H1 (cell line): ENCODE measurements around the gene ZFAND6. TPM values are rescaled to one million over a fixed set of nuclear protein-coding genes. Genes with fewer than 3 reads are reported as not detected.

ENCODE experiments used
- CTCF ChIA-PET: fragments of 300-600 bp; sonication (Branson Sonifier 250); formaldehyde crosslinking; loops from one replicate; lab custom pipeline; 2021; ENCODE audit not compliant: partially characterized antibody; lab: Charles Lee
- POLR2A ChIA-PET: fragments of 300-600 bp; sonication (Branson Sonifier 250); formaldehyde crosslinking; loops from one replicate; lab custom pipeline; 2021; ENCODE audit warnings: inconsistent platforms; ENCODE audit not compliant: partially characterized antibody; lab: Charles Lee
- DNase-seq, 2 experiments: peaks; one replicate each; pipeline versions ENCODE4 v3.0.0 to v3.0.0-alpha.2; 2010 to 2022; ENCODE audit warnings: low spot score in 2 of 2, low read depth in 1 of 2, mixed read lengths in 1 of 2
- FAIRE-seq: peaks from 2 replicates; lab custom pipeline; 2011; peaks lifted over from hg19 to GRCh38; lab: Jason Lieb, UNC
- H2AFZ ChIP-seq: 2 replicates; pipeline ENCODE4 v1.8.1; 2012; ENCODE audit warnings: low read length, inconsistent platforms
- H2AK5ac ChIP-seq: 2 replicates; pipeline ENCODE4 v1.6.1; 2013; ENCODE audit warnings: low read depth, low read length
- H2BK120ac ChIP-seq: replicated peaks from 2 replicates; pipeline ENCODE3; 2013; ENCODE audit warnings: low read depth, low read length, inconsistent platforms
- H2BK12ac ChIP-seq: 2 replicates; pipeline ENCODE4 v1.6.1; 2013; ENCODE audit warnings: low read depth, low read length
- H2BK15ac ChIP-seq: 2 replicates; pipeline ENCODE4 v1.6.1; 2013; ENCODE audit warnings: low read length
- H2BK20ac ChIP-seq: 2 replicates; pipeline ENCODE4 v1.6.1; 2013; ENCODE audit warnings: low read length
- H2BK5ac ChIP-seq: 2 replicates; pipeline ENCODE4 v1.6.1; 2013; ENCODE audit warnings: low read depth, low read length
- H3K14ac ChIP-seq: 2 replicates; pipeline ENCODE4 v1.6.1; 2013; ENCODE audit warnings: inconsistent platforms; ENCODE audit not compliant: insufficient read length
- H3K18ac ChIP-seq: 2 replicates; pipeline ENCODE4 v1.6.1; 2013; ENCODE audit warnings: low read length; ENCODE audit errors: extremely low read depth
- H3K23ac ChIP-seq: 2 replicates; pipeline ENCODE4 v1.6.1; 2013; ENCODE audit warnings: inconsistent platforms; ENCODE audit not compliant: insufficient read length
- H3K23me2 ChIP-seq: 2 replicates; pipeline ENCODE4 v1.6.1; 2013; ENCODE audit warnings: low read depth, low read length
- H3K27ac ChIP-seq: 2 replicates; pipeline ENCODE4 v1.6.1; 2011; ENCODE audit warnings: low read depth, low read length, inconsistent platforms
- H3K27me3 ChIP-seq, 4 experiments: replicated peaks in 1 of 4; 1 replicate in 1 of 4; 2 replicates in 3 of 4; pipeline versions ENCODE4 v1.6.1 to v1.8.1; 2011 to 2013; ENCODE audit warnings: low read length in 3 of 4, mild to moderate bottlenecking in 3 of 4, inconsistent platforms in 2 of 4, mixed read lengths in 2 of 4, moderate library complexity in 1 of 4; ENCODE audit not compliant: control insufficient read depth in 3 of 4, insufficient read depth in 3 of 4; ENCODE audit errors: extremely low read depth in 1 of 4
- H3K36me3 ChIP-seq, 4 experiments: 2 replicates each; pipeline versions ENCODE4 v1.6.1 to v1.8.1; 2011 to 2013; ENCODE audit warnings: mild to moderate bottlenecking in 4 of 4, low read length in 3 of 4, moderate library complexity in 2 of 4, control low read depth in 1 of 4, inconsistent platforms in 1 of 4; ENCODE audit not compliant: insufficient read depth in 4 of 4, control insufficient read depth in 2 of 4
- H3K4ac ChIP-seq: replicated peaks from 2 replicates; pipeline ENCODE3; 2013; ENCODE audit warnings: low read length, low read depth, mixed read lengths, inconsistent platforms; ENCODE audit not compliant: insufficient read length
- H3K4me1 ChIP-seq, 4 experiments: replicated peaks in 1 of 4; 1 replicate in 1 of 4; 2 replicates in 3 of 4; pipeline versions ENCODE4 v1.6.1 to v1.8.1; 2011 to 2013; ENCODE audit warnings: low read length in 3 of 4, inconsistent platforms in 2 of 4, mixed read lengths in 1 of 4; ENCODE audit not compliant: insufficient read depth in 4 of 4, control insufficient read depth in 3 of 4
- H3K4me2 ChIP-seq, 2 experiments: 2 replicates each; pipeline versions ENCODE4 v1.6.1 to v1.8.1; 2011 to 2013; ENCODE audit warnings: low read depth in 2 of 2, low read length in 2 of 2, control low read depth in 1 of 2, inconsistent platforms in 1 of 2, mild to moderate bottlenecking in 1 of 2; ENCODE audit not compliant: insufficient read depth in 1 of 2
- H3K4me3 ChIP-seq, 4 experiments: fragments of 200-600, 300-600 bp in 1 of 4; sonication (generic), shearing (Covaris generic), sonication (Bioruptor Twin) in 1 of 4; 2 replicates each; pipeline versions ENCODE4 v1.5.1 to v1.8.1; 2011 to 2016; ENCODE audit warnings: low read length in 4 of 4, low read depth in 3 of 4, control low read depth in 2 of 4, inconsistent platforms in 2 of 4, mild to moderate bottlenecking in 2 of 4, mixed read lengths in 1 of 4, moderate library complexity in 1 of 4; ENCODE audit not compliant: insufficient read depth in 2 of 4; ENCODE audit errors: extremely low read depth in 1 of 4
- H3K56ac ChIP-seq: replicated peaks from 2 replicates; pipeline ENCODE3; 2013; ENCODE audit warnings: low read depth, mild to moderate bottlenecking, mixed read lengths, low read length, inconsistent platforms; ENCODE audit not compliant: insufficient read length
- H3K79me1 ChIP-seq: 2 replicates; pipeline ENCODE4 v1.6.1; 2013; ENCODE audit warnings: low read depth, low read length, control low read depth
- H3K79me2 ChIP-seq, 2 experiments: 2 replicates each; pipeline versions ENCODE4 v1.6.1 to v1.8.1; 2012 to 2013; ENCODE audit warnings: low read length in 2 of 2, mild to moderate bottlenecking in 2 of 2, inconsistent platforms in 1 of 2; ENCODE audit not compliant: insufficient read depth in 2 of 2, control insufficient read depth in 1 of 2
- H3K9ac ChIP-seq, 4 experiments: replicated peaks in 1 of 4; 1 replicate in 1 of 4; 2 replicates in 3 of 4; pipeline versions ENCODE4 v1.6.1 to v1.8.1; 2011 to 2013; ENCODE audit warnings: low read depth in 3 of 4, low read length in 3 of 4, control low read depth in 2 of 4, mild to moderate bottlenecking in 2 of 4, moderate library complexity in 2 of 4, inconsistent platforms in 1 of 4; ENCODE audit errors: extremely low read depth in 1 of 4
- H3K9me3 ChIP-seq, 2 experiments: 2 replicates each; pipeline versions ENCODE4 v1.6.1 to v1.8.1; 2012 to 2013; ENCODE audit warnings: mild to moderate bottlenecking in 2 of 2, moderate library complexity in 2 of 2, control low read depth in 1 of 2, inconsistent platforms in 1 of 2, low read depth in 1 of 2, low read length in 1 of 2, mixed read lengths in 1 of 2; ENCODE audit not compliant: insufficient read depth in 2 of 2
- H4K20me1 ChIP-seq, 2 experiments: replicated peaks in 1 of 2; 2 replicates each; pipeline versions ENCODE3 to v1.8.1; 2011 to 2013; ENCODE audit warnings: inconsistent platforms in 2 of 2, low read length in 2 of 2, mild to moderate bottlenecking in 1 of 2; ENCODE audit not compliant: insufficient read depth in 2 of 2, control insufficient read depth in 1 of 2
- H4K5ac ChIP-seq: 2 replicates; pipeline ENCODE4 v1.6.1; 2013; ENCODE audit warnings: low read length, low read depth, mixed read lengths, inconsistent platforms; ENCODE audit not compliant: insufficient read length
- H4K8ac ChIP-seq: 2 replicates; pipeline ENCODE4 v1.8.0; 2013; ENCODE audit warnings: mild to moderate bottlenecking, moderate library complexity, low read length, inconsistent platforms; ENCODE audit not compliant: insufficient read depth; ENCODE audit errors: extremely low read depth
- H4K91ac ChIP-seq: replicated peaks from 2 replicates; pipeline ENCODE3; 2013; ENCODE audit warnings: low read length, mixed read lengths, inconsistent platforms; ENCODE audit not compliant: insufficient read length
- ASH2L ChIP-seq: fragments of 200-600, 300-600 bp; sonication (generic); IDR thresholded peaks from one replicate; pipeline ENCODE4 v1.7.1; 2017; ENCODE audit warnings: low read length
- CEBPB ChIP-seq: IDR thresholded peaks from 2 replicates; pipeline ENCODE4 v1.6.1; 2012; ENCODE audit warnings: low read depth, low read length
- EGR1 ChIP-seq: IDR thresholded peaks from 2 replicates; pipeline ENCODE4 v1.6.1; 2011; ENCODE audit warnings: low read depth, low read length, borderline replicate concordance
- HDAC2 ChIP-seq, 2 experiments: fragments of 300-600 bp in 1 of 2; sonication (generic) in 1 of 2; IDR thresholded peaks; 2 replicates each; pipeline ENCODE4 v1.6.1; 2011 to 2012; ENCODE audit warnings: low read depth in 2 of 2, low read length in 2 of 2, mild to moderate bottlenecking in 2 of 2, moderate library complexity in 2 of 2, borderline replicate concordance in 1 of 2, inconsistent platforms in 1 of 2
- JUN ChIP-seq: IDR thresholded peaks from 2 replicates; pipeline ENCODE4 v1.6.1; 2011; ENCODE audit warnings: low read depth, mild to moderate bottlenecking, improper control_type of control experiment, low read length
- KDM5A ChIP-seq: fragments of 200-600 bp; IDR thresholded peaks from 2 replicates; pipeline ENCODE4 v1.7.1; 2012; ENCODE audit warnings: mild to moderate bottlenecking, low read length, inconsistent platforms, mixed read lengths
- NANOG ChIP-seq: IDR thresholded peaks from 2 replicates; pipeline ENCODE4 v1.6.1; 2011; ENCODE audit warnings: low read length, low read depth, mild to moderate bottlenecking, inconsistent platforms; ENCODE audit not compliant: insufficient read depth, poor library complexity, severe bottlenecking
- RAD21 ChIP-seq, 2 experiments: IDR thresholded peaks in 1 of 2; conservative IDR thresholded peaks in 1 of 2; 2 replicates each; pipeline ENCODE4 v1.6.1; 2011; ENCODE audit warnings: low read depth in 2 of 2, low read length in 2 of 2, improper control_type of control experiment in 1 of 2, inconsistent platforms in 1 of 2, mild to moderate bottlenecking in 1 of 2, moderate library complexity in 1 of 2
- RFX5 ChIP-seq: IDR thresholded peaks from 2 replicates; pipeline ENCODE4 v1.6.1; 2011; ENCODE audit warnings: low read depth, low read length, improper control_type of control experiment, borderline replicate concordance
- SIRT6 ChIP-seq: IDR thresholded peaks from one replicate; pipeline ENCODE4 v1.7.1; 2012; ENCODE audit warnings: low read length, inconsistent platforms
- SP4 ChIP-seq: IDR thresholded peaks from 2 replicates; pipeline ENCODE4 v1.6.1; 2012; ENCODE audit warnings: low read length, inconsistent platforms
- TBP ChIP-seq: IDR thresholded peaks from 2 replicates; pipeline ENCODE4 v1.6.1; 2011; ENCODE audit warnings: low read depth, low read length, improper control_type of control experiment
- TCF12 ChIP-seq: IDR thresholded peaks from 2 replicates; pipeline ENCODE4 v1.6.1; 2011; ENCODE audit warnings: low read depth, mild to moderate bottlenecking, low read length
- WGBS, 2 experiments: shearing (Covaris generic) in 1 of 2; methylation state at CpG; one replicate each; pipeline versions ENCODE4 v1.1.6 to v1.1.7; 2013 to 2015; ENCODE audit warnings: low lambda C conversion rate in 2 of 2, mixed read lengths in 2 of 2, inconsistent platforms in 1 of 2, low coverage in 1 of 2, missing lambda C conversion rate in 1 of 2; ENCODE audit not compliant: insufficient replicate concordance in 2 of 2, insufficient coverage in 1 of 2, insufficient read length in 1 of 2; ENCODE audit errors: extremely low coverage in 1 of 2, missing lambda C conversion rate in 1 of 2; 5-methylcytosine and 5-hydroxymethylcytosine counted together
- polyA plus RNA-seq, 7 experiments: library from polyadenylated mRNA; depleted of rRNA in 3 of 7; stranded (reverse) in 5 of 7; unstranded in 2 of 7; fragments of >200 nt in 5 of 7; fragments of 200-250 nt in 2 of 7; gene quantifications; 1 replicate in 5 of 7; 2 replicates in 1 of 7; 4 replicates in 1 of 7; pipeline versions ENCODE4 v1.2.1 to v1.2.3, GENCODE V29; 2011 to 2013; ENCODE audit warnings: missing spikeins in 2 of 7, mixed read lengths in 2 of 7
- total RNA-seq: library from RNA; stranded (reverse); fragmentation: NEBNext Ultra II Directional; extraction: Animal tissue kit (Norgen Biotek cat#: 25700); gene quantifications from 2 replicates; pipeline ENCODE4 v1.2.1, GENCODE V29; 2021
- TF ChIP-seq, protein P1 (sequence below): IDR thresholded peaks from 2 replicates; pipeline ENCODE4 v1.6.1; 2012; ENCODE audit warnings: inconsistent platforms

The ZFAND6 gene
- total and polyA plus RNA-seq, 2 of the 8 experiments (the other 6 are each of a cell fraction or from before 2014, with no cell fraction given) = 136 to 237 TPM

- H4K20me1 ChIP-seq = peaks cover 3 to 18% of the 10 kb centered on the region in 2 experiments
- no peak overlapping the region for H2BK5ac ChIP-seq
- H3K18ac ChIP-seq = no peak overlapping the region
- no peak overlapping the region for H2AK5ac ChIP-seq
- no peak overlapping the region for H3K4me3 ChIP-seq
- ChIA-PET POLR2A (interaction anchor here (0.6 to 2.6 kb wide), 2 partner anchors 14 to 22 kb away, joined by 3 to 6 read pairs; no protein-coding TSS in a partner anchor), CTCF (interaction anchor here (2.2 kb wide), 1 partner anchor 9 kb away, joined by 27 read pairs; no protein-coding TSS in a partner anchor)
- WGBS, 2 experiments = 92% methylated on average over 2 of the region's 2 CpGs; no CpG with 5 or more reads in 1 of the 2 experiments
- H3K23ac ChIP-seq = no peak overlapping the region
- no peaks in the 10 kb centered on the region; a peak in 1 of 8 replicates for H3K36me3 ChIP-seq
- no peak overlapping the region for H3K9ac ChIP-seq
- no peak for FAIRE-seq
- no peaks in the 10 kb centered on the region; the same call in 1 of the 2 replicates for H3K79me1 ChIP-seq
- no peaks in the 10 kb centered on the region for H3K9me3 ChIP-seq
- H3K23me2 ChIP-seq = no peaks in the 10 kb centered on the region
- H4K8ac ChIP-seq = no peak overlapping the region
- no peak overlapping the region for H2BK20ac ChIP-seq
- no peak overlapping the region for H2AFZ ChIP-seq
- H3K14ac ChIP-seq = no peak overlapping the region
- H3K79me2 ChIP-seq = peaks cover 18 to 95% of the 10 kb centered on the region in 2 experiments
- H4K5ac ChIP-seq = no peak overlapping the region
- TF ChIP-seq, protein P1, sequence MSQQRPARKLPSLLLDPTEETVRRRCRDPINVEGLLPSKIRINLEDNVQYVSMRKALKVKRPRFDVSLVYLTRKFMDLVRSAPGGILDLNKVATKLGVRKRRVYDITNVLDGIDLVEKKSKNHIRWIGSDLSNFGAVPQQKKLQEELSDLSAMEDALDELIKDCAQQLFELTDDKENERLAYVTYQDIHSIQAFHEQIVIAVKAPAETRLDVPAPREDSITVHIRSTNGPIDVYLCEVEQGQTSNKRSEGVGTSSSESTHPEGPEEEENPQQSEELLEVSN = no peak
- TF ChIP-seq RAD21 (IDR thresholded peaks at IDR 0.05 in 1 of 2, conservative IDR thresholded peaks at IDR 0.05 in 1 of 2; ENCODE audit: low read depth in 2 of 2, low read length in 2 of 2) (no peak), HDAC2 (IDR thresholded peaks at IDR 0.05; ENCODE audit: borderline replicate concordance in 1 of 2, low read depth in 2 of 2, low read length in 2 of 2) (no peak), SIRT6 (no peak), SP4 (no peak), JUN (no peak), RFX5 (no peak), TCF12 (no peak), EGR1 (no peak), ASH2L (no peak), NANOG (no peak), TBP (no peak), KDM5A (no peak), CEBPB (no peak)
- peaks cover 0 to 4% (median 2%) of the 10 kb centered on the region in 4 experiments; a peak in 3 of 7 replicates for H3K4me1 ChIP-seq
- no peak overlapping the region for H3K27ac ChIP-seq
- no peak overlapping the region for H4K91ac ChIP-seq
- no peak overlapping the region for H3K56ac ChIP-seq
- no peak overlapping the region for H2BK12ac ChIP-seq
- H2BK15ac ChIP-seq = no peak overlapping the region
- no peak overlapping the region for H3K4ac ChIP-seq
- no peak for DNase-seq
- no peaks in the 10 kb centered on the region for H3K27me3 ChIP-seq
- no peak overlapping the region for H2BK120ac ChIP-seq
- H3K4me2 ChIP-seq = no peak overlapping the region
Measured at GRCh38 chr15:80081390-80081789, 21.9 kb downstream of the ZFAND6 start.
